ENCODE measurements around the gene IFT27. TPM values are rescaled to one million over a fixed set of nuclear protein-coding genes. Genes with fewer than 3 reads are reported as not detected.

Gene IFT27
- total RNA-seq, 4 donors from 2014 or later, result 16.3 to 27.6 (median 18.4) TPM

DNA sequence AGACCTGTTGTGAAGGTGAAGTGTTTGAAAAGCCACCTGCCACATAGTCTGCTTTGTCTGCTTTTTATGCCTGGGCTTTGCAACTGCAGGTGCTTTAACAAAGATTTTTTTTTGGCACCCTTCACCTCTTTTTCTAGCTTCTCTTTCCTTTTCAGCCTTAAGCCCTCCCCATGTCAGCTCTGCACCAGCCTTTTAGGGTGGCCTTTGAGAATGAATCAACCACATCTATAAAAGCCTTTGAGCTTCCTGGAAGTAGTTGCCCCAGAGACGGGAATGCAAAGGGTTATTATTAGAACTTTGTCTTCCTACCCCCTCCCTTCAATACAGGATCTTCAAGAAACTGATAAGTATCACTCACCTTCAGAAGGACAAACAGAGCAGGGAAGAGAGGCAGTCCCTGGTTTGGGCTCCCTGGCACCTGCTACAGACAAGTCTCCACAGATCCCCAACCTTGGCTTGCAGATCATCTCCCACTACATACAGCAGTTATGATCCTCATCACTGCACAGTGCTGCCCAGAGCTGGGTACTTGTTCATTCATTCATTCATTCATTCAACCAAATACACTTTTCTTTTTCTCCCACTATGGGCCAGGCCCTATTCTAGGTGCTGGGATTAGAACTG is 32.9 kb upstream of the IFT27 start:
- TF ChIP-seq POLR2A (IDR thresholded peaks at IDR 0.05) (no peak), POLR2AphosphoS5 (IDR thresholded peaks at IDR 0.05) (no peak), EP300 (IDR thresholded peaks at IDR 0.05) (no peak)
- TF ChIP-seq, protein P1, sequence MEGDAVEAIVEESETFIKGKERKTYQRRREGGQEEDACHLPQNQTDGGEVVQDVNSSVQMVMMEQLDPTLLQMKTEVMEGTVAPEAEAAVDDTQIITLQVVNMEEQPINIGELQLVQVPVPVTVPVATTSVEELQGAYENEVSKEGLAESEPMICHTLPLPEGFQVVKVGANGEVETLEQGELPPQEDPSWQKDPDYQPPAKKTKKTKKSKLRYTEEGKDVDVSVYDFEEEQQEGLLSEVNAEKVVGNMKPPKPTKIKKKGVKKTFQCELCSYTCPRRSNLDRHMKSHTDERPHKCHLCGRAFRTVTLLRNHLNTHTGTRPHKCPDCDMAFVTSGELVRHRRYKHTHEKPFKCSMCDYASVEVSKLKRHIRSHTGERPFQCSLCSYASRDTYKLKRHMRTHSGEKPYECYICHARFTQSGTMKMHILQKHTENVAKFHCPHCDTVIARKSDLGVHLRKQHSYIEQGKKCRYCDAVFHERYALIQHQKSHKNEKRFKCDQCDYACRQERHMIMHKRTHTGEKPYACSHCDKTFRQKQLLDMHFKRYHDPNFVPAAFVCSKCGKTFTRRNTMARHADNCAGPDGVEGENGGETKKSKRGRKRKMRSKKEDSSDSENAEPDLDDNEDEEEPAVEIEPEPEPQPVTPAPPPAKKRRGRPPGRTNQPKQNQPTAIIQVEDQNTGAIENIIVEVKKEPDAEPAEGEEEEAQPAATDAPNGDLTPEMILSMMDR (IDR thresholded peaks at IDR 0.05), result no peak
- Histone ChIP-seq H3K27ac (no peak overlapping the region), H3K36me3 (no peaks in the 10 kb centered on the region), H3K27me3 (peaks cover 70% of the 10 kb centered on the region), H3K4me3 (no peak overlapping the region), H3K9me3 (no peaks in the 10 kb centered on the region), H3K4me1 (no peaks in the 10 kb centered on the region)
- ATAC-seq, result no peak
- 60 to 80% methylated on average over 1 of the region's 1 CpG for WGBS, 2 donors (ENCODE audit: low coverage in 1 of 2)

DNA sequence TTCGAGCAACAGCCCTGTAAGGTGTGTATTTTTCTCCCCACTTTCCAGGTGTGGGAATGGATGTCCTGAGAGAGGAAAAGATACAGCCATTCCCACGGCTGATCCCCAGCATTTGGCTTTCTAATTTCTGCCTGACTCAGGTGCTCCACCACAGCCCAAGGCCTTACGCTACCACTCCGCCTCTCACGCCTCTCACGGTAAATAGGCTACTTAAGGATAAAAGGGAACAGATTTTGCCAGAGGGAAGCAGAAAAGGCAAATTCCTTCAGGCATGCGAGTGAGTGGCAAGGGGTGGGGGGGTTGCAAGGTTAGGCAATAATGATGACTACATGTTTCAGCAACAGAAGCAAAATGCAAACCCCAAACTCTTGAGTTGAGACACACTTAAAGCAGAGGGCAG is 31.7 kb upstream of the IFT27 start:
- H3K36me3 ChIP-seq, result no peaks in the 10 kb centered on the region
- no peak for ATAC-seq
- WGBS, 2 donors (ENCODE audit: low coverage in 1 of 2), result 64 to 71% methylated on average over 3 of the region's 7 CpGs

DNA sequence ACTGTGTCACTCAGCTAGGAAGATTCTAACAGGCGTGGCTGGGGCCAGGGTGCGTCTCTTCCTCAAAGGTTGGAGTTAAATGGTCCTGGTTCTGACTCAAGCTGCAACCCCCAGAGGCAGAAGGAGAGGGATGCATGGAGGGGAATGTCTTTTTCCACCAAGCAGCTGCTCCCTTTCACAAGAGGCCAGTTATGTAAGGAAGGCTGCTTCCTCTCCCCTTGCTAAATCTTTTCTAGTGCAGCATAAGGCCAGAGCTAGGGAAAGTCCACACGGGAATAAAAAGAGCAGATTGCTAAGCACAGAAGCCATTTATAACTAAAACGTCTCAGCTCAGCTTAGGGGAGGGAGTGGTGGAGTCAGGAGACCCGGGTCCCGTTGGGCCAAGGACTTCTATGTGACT is 30.9 kb upstream of the IFT27 start:
- TF ChIP-seq POLR2AphosphoS5 (IDR thresholded peaks at IDR 0.05) (no peak), POLR2A (IDR thresholded peaks at IDR 0.05) (no peak), EP300 (IDR thresholded peaks at IDR 0.05) (no peak)
- TF ChIP-seq, protein P1 (IDR thresholded peaks at IDR 0.05), result no peak
- Histone ChIP-seq H3K4me3 (no peak overlapping the region), H3K27me3 (peaks cover 69% of the 10 kb centered on the region), H3K36me3 (no peaks in the 10 kb centered on the region), H3K27ac (no peak overlapping the region), H3K9me3 (no peaks in the 10 kb centered on the region), H3K4me1 (no peaks in the 10 kb centered on the region)
- no peak for ATAC-seq
- 24% methylated on average over 5 of the region's 6 CpGs; no CpG with 5 or more reads in 1 of the 2 donors for WGBS, 2 donors (ENCODE audit: low coverage in 1 of 2)

More for the DNA sequence above, 31.7 kb upstream of the IFT27 start:
- Histone ChIP-seq H3K4me3 (no peak overlapping the region), H3K9me3 (no peaks in the 10 kb centered on the region), H3K27me3 (peaks cover 71% of the 10 kb centered on the region), H3K27ac (no peak overlapping the region), H3K4me1 (no peaks in the 10 kb centered on the region)
- TF ChIP-seq, protein P1 (IDR thresholded peaks at IDR 0.05), result no peak
- TF ChIP-seq POLR2A (IDR thresholded peaks at IDR 0.05) (no peak), EP300 (IDR thresholded peaks at IDR 0.05) (no peak), POLR2AphosphoS5 (IDR thresholded peaks at IDR 0.05) (no peak)

DNA sequence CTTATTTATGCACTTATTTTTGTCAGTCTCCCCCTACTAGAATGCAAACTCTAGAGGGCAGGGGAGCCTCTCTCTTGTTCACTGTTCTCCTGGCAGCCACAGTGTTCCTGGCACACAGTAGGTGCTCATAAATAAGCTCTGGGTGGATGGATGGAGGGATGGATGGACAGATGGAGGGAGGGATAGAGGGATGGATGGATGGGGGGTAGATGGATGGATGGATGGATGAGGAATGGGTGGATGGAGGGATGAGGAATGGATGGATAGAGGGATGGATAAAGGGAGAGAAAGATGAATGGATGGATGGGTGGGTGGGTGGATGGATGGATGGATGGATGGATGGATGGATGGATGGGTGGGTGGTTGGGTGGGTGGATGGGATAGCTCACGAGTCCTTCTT is 27.4 kb upstream of the IFT27 start:
- Histone ChIP-seq H3K9me3 (no peaks in the 10 kb centered on the region), H3K4me1 (no peaks in the 10 kb centered on the region), H3K36me3 (no peaks in the 10 kb centered on the region), H3K4me3 (no peak overlapping the region), H3K27me3 (peaks cover 76% of the 10 kb centered on the region), H3K27ac (no peak overlapping the region)
- TF ChIP-seq POLR2AphosphoS5 (IDR thresholded peaks at IDR 0.05), result no peak
- TF ChIP-seq POLR2A (IDR thresholded peaks at IDR 0.05), result no peak
- TF ChIP-seq, protein P1 (IDR thresholded peaks at IDR 0.05), result no peak
- 40% methylated on average over 1 of the region's 1 CpG for WGBS, 2 donors (ENCODE audit: low coverage in 1 of 2)
- ATAC-seq, result no peak

DNA sequence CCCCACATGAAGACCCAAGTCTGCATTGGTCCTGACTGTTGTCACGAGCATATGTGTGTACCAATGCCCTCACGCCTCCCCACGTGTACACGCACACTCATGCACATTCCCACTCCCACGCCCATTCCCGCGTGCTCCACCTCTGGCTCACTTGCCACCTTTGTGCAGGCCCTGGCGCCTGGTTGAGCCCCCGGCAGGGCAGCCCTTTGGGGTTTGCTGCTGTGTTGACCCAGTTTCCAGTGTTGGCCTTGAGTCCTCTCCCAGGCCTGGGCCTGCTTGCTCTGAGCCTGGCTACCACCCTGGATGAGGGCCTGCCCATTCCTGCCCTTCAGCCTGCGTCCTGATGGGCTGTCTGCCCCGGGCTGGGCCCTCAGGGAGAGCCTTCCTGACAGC is 22.8 kb upstream of the IFT27 start:
- no peak for ATAC-seq
- H3K36me3 ChIP-seq, result no peaks in the 10 kb centered on the region
- no peak overlapping the region for H3K4me3 ChIP-seq
- H3K27ac ChIP-seq, result no peak overlapping the region
- no peaks in the 10 kb centered on the region for H3K9me3 ChIP-seq
- no peaks in the 10 kb centered on the region for H3K4me1 ChIP-seq
- WGBS, 2 donors (ENCODE audit: low coverage in 1 of 2), result 67 to 80% methylated on average over 1 to 7 of the region's 11 CpGs
- TF ChIP-seq, protein P1 (IDR thresholded peaks at IDR 0.05), result no peak
- TF ChIP-seq POLR2AphosphoS5 (IDR thresholded peaks at IDR 0.05) (no peak), POLR2A (IDR thresholded peaks at IDR 0.05) (no peak), EP300 (IDR thresholded peaks at IDR 0.05) (no peak)
- peaks cover 60% of the 10 kb centered on the region for H3K27me3 ChIP-seq

Data from gastroesophageal sphincter (tissue), 4 donors.